ENCODE data around the gene PPP1R8. TPM values are rescaled to one million over a fixed set of nuclear protein-coding genes. Genes with fewer than 3 reads are reported as not detected.

PPP1R8 gene
- total and polyA plus RNA-seq, 10 of the 15 experiments (the other 5 are each of a cell fraction or from before 2014, with no cell fraction given): 10.2 to 77.0 (median 53.0) TPM

DNA sequence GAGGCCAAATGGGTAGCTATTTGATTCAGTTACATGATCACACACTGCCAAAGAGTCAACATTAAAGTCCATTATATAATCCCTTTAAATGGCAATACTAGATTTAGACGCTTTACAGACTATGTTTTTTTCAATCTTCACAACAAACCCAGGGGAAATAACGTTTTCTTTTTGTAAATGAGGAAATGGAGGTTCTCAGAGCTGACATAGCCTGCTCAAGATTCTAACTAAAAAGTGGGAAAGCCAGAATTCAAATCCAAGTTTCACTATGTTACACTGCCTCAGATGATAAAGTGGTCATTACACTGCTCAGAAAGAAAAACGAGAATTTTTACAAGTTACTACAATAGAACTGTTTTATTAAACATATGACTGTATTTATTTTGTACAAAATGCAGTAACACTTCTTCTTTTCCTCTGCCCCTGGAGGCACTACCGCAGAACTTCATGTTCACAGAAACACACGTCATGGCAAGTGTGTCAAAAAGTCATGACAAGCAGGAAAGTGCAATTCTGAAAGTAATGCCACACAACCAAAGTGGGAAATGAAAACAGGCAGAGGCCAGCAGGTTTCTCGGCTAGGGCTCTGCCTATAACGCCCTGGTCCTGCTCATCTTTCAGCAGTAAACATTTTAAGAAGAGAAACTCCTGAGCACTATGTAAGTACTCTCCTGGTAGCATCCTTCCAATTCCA lies 60.8 kb downstream of the PPP1R8 start (continued):
- peak; percentile 94 for TF ChIP-seq ATF7 (IDR thresholded peaks at IDR 0.05; ENCODE audit: low read depth)
- peak; percentile 82; the same call in 1 of the 2 replicates for TF ChIP-seq BACH1 (IDR thresholded peaks at IDR 0.05; ENCODE audit: borderline replicate concordance)
- no peak for TF ChIP-seq JUND (IDR thresholded peaks at IDR 0.05; ENCODE audit: low read depth, low read length)
- TF ChIP-seq NR2F1 (conservative IDR thresholded peaks at IDR 0.05): no peak; the same call in 1 of the 2 replicates
- TF ChIP-seq, protein P1, sequence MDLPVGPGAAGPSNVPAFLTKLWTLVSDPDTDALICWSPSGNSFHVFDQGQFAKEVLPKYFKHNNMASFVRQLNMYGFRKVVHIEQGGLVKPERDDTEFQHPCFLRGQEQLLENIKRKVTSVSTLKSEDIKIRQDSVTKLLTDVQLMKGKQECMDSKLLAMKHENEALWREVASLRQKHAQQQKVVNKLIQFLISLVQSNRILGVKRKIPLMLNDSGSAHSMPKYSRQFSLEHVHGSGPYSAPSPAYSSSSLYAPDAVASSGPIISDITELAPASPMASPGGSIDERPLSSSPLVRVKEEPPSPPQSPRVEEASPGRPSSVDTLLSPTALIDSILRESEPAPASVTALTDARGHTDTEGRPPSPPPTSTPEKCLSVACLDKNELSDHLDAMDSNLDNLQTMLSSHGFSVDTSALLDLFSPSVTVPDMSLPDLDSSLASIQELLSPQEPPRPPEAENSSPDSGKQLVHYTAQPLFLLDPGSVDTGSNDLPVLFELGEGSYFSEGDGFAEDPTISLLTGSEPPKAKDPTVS (IDR thresholded peaks at IDR 0.05; ENCODE audit: low read depth, low read length): no peak
- TF ChIP-seq CBX3 (IDR thresholded peaks at IDR 0.05; ENCODE audit: borderline replicate concordance, low read depth): no peak
- TF ChIP-seq SMAD5 (IDR thresholded peaks at IDR 0.05; ENCODE audit: low read depth): no peak
- no peak for TF ChIP-seq ASH2L (IDR thresholded peaks at IDR 0.05; ENCODE audit: borderline replicate concordance, low read depth)
- TF ChIP-seq ZNF207 (IDR thresholded peaks at IDR 0.05; ENCODE audit: borderline replicate concordance): no peak
- TF ChIP-seq ZNF384 (IDR thresholded peaks at IDR 0.05; ENCODE audit: borderline replicate concordance, low read depth, low read length): no peak
- TF ChIP-seq, protein P2, sequence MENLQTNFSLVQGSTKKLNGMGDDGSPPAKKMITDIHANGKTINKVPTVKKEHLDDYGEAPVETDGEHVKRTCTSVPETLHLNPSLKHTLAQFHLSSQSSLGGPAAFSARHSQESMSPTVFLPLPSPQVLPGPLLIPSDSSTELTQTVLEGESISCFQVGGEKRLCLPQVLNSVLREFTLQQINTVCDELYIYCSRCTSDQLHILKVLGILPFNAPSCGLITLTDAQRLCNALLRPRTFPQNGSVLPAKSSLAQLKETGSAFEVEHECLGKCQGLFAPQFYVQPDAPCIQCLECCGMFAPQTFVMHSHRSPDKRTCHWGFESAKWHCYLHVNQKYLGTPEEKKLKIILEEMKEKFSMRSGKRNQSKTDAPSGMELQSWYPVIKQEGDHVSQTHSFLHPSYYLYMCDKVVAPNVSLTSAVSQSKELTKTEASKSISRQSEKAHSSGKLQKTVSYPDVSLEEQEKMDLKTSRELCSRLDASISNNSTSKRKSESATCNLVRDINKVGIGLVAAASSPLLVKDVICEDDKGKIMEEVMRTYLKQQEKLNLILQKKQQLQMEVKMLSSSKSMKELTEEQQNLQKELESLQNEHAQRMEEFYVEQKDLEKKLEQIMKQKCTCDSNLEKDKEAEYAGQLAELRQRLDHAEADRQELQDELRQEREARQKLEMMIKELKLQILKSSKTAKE (IDR thresholded peaks at IDR 0.05; ENCODE audit: low read depth, poor library complexity, severe bottlenecking): peak; percentile 56
- TF ChIP-seq IRF4 (IDR thresholded peaks at IDR 0.05; ENCODE audit: low read depth, low read length): peak; percentile 49; the same call in 1 of the 2 replicates
- TF ChIP-seq, protein P3, sequence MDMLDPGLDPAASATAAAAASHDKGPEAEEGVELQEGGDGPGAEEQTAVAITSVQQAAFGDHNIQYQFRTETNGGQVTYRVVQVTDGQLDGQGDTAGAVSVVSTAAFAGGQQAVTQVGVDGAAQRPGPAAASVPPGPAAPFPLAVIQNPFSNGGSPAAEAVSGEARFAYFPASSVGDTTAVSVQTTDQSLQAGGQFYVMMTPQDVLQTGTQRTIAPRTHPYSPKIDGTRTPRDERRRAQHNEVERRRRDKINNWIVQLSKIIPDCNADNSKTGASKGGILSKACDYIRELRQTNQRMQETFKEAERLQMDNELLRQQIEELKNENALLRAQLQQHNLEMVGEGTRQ (IDR thresholded peaks at IDR 0.05; ENCODE audit: borderline replicate concordance, low read depth, low read length): no peak
- TF ChIP-seq CHD1 (IDR thresholded peaks at IDR 0.05; ENCODE audit: low read depth, low read length): no peak
- TF ChIP-seq MEF2A (IDR thresholded peaks at IDR 0.05; ENCODE audit: insufficient read depth, low read depth, low read length): no peak
- TF ChIP-seq CREB1 (IDR thresholded peaks at IDR 0.05; ENCODE audit: low read depth): peak; percentile 83
- TF ChIP-seq CBX5 (IDR thresholded peaks at IDR 0.05; ENCODE audit: low read depth): no peak
- TF ChIP-seq, protein P4, sequence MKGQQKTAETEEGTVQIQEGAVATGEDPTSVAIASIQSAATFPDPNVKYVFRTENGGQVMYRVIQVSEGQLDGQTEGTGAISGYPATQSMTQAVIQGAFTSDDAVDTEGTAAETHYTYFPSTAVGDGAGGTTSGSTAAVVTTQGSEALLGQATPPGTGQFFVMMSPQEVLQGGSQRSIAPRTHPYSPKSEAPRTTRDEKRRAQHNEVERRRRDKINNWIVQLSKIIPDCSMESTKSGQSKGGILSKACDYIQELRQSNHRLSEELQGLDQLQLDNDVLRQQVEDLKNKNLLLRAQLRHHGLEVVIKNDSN (IDR thresholded peaks at IDR 0.05; ENCODE audit: borderline replicate concordance, extremely low read length, insufficient read depth, low read depth, low read length): no peak
- TF ChIP-seq, protein P5, sequence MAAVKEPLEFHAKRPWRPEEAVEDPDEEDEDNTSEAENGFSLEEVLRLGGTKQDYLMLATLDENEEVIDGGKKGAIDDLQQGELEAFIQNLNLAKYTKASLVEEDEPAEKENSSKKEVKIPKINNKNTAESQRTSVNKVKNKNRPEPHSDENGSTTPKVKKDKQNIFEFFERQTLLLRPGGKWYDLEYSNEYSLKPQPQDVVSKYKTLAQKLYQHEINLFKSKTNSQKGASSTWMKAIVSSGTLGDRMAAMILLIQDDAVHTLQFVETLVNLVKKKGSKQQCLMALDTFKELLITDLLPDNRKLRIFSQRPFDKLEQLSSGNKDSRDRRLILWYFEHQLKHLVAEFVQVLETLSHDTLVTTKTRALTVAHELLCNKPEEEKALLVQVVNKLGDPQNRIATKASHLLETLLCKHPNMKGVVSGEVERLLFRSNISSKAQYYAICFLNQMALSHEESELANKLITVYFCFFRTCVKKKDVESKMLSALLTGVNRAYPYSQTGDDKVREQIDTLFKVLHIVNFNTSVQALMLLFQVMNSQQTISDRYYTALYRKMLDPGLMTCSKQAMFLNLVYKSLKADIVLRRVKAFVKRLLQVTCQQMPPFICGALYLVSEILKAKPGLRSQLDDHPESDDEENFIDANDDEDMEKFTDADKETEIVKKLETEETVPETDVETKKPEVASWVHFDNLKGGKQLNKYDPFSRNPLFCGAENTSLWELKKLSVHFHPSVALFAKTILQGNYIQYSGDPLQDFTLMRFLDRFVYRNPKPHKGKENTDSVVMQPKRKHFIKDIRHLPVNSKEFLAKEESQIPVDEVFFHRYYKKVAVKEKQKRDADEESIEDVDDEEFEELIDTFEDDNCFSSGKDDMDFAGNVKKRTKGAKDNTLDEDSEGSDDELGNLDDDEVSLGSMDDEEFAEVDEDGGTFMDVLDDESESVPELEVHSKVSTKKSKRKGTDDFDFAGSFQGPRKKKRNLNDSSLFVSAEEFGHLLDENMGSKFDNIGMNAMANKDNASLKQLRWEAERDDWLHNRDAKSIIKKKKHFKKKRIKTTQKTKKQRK (IDR thresholded peaks at IDR 0.05; ENCODE audit: low read depth, low read length): no peak
